HG03575 (cell line): ENCODE results near the gene TPPP.
"Not testable (repeated sequence)": the region's sequence is repeated elsewhere in the genome, so short reads cannot be mapped to it uniquely, and the experiment has no call there.

Experiments
- ATAC-seq: cut with Tn5 transposase; IDR thresholded peaks from one replicate; pipeline ENCODE4 v1.9.1; 2021; ENCODE audit not compliant: unreplicated experiment, insufficient number of reproducible peaks, low FRiP score; ENCODE audit errors: extremely low read depth

Gene TPPP

DNA sequence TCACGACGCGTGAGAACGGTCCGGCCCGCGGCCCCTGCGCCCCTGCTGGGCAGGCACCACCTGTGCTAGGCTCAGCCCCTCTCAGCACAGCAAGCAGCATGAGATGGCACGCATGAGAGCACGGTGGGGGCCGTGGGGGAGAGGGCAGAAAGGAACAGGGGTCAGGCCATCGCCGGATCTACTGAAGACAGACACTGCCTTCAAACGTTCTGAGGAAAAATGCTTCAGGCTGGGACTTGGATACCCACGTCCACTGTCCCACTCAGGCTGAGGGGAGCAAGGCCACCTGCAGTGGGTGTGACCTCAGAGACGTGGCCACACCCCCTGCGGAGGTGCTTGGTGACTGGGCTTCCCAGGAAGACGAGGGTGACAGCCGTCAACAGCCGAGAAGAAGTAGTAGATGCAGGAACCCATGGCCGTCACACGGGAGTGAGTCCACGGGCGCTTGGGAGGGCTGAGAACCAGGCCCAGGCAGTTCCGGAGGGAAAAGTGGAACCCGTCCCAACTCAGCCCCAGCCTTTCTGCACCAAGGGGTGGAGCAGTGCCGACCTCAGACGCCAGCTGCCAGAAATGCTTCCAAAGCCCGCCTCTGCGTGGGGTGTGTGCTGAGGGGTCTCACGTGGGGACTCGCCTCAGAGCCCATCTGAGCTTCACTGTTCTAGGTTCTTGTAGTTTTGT lies 12.9 kb downstream of the TPPP start:
- ATAC-seq: not testable (repeated sequence)

GRCh38 chr5:679166-679895 lies 13.8 kb downstream of the TPPP start:
- ATAC-seq: not testable (repeated sequence)

GRCh38 chr5:678521-678920 lies 14.6 kb downstream of the TPPP start:
- not testable (repeated sequence) for ATAC-seq

GRCh38 chr5:677131-678101 lies 15.7 kb downstream of the TPPP start:
- ATAC-seq: no peak

GRCh38 chr5:676699-677076 lies 16.5 kb downstream of the TPPP start:
- ATAC-seq: no peak

DNA sequence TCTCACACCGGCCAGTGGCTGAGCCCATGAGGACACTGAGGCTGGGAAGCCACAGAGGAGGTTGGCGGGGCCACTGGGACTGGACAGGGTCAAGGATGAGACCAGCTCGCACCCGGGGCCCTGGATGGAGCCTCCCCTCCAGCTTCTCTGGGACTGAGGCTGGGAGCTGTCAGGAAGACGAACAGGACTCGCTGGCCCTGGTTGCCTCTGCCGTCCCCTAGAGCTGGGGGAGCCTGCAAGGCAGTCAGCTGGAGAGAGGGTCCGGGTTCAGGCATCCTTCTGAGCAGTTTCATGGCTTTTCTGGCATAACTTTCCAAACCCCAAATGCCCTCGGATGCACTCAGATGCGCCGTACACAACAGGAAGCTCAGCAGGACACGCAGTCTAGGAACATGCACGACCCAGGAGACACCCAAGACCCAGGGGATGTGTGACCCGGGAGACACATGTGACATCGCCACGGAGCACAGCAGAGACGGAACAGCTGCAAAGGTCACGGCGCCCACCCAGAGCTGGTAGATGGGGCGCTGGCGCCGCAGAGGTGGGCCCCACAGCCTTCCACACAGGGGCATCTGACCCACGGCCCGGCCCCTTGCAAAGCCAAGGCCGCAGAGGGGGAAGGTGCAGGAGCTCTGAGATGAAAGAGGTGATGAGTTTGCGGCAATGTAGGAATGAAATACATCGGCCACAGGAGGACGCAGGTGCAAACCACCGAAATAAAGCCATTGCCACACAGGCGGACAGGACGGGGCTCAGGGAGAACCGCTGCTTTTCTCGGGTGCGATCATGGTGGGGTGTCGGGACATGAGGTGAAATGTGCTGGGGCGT lies 17.1 kb downstream of the TPPP start:
- ATAC-seq: no peak

DNA sequence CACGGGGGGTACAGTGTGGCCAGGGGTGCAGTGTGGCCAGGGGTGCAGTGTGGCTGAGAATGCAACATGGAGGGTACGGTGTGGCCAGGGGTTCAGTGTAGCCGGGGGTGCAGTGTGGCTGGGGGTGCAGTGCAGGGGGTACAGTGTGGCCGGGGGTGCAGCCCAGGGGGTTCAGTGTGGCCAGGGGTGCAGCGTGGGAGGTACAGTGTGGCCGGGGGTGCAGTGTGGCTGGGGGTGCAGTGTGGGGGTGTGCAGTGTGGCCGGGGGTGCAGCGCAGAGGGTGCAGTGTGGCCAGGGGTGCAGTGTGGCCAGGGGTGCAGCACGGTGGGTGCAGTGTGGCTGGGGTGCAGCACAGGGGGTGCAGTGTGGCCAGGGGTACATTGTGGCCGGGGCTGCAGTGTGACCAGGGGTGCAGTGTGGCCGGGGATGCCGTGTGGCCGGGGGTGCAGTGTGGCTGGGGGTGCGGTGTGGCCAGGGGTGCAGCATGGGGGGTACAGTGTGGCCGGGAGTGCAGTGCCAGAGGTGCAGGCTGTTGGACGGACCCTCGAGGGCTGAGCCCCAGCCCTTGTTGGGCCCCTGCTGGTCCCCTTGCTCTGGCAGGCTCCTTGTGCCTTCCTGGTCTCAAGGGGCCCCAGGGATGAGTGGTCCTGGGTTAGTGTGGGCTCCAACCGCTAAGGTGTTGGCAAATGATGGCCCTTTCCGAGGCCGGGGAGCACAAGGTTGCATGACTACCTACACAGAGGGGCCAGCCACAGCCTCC lies 17.9 kb downstream of the TPPP start:
- ATAC-seq: no peak

- ATAC-seq: no peak
These were observed 18.5 kb downstream of the TPPP start for GRCh38 chr5:674630-675011.

DNA sequence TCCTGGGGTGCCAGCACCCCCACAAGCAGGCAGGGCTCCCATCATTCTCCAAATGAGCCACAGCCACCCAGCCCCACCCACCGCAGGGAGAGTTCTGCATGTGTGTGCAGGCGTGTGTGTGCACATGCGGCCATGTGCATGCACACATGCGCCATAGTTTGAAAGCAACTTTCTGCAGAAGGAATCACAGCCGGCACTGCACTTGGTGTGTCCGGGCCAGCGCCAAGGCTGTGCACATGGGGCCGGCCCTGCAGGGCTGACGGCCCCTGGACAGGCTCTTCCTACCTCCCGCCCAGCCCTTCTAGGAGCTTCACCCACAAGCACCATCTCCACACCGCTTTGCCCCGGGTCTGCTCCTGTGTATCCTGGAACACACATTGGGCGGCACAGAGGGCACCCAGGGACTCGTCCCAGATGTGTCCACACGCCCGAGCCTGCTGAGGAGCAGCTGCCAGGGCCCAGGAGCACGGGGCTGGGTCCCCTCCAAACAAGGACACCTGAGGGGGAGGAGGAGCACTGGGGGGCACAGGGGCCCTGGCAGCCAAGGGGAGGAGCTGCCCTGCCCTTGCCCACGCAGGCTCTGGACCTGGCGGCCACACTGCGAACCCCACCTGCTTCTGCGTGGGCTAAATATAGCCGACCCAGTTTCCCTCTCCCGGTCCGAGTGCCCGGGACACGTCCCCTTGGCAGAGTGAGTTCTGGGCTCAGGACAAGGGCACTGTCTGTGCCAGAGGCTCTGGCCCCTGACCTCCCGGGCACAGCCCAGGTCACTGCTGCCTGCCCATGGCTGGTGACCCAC lies 19.1 kb downstream of the TPPP start:
- ATAC-seq: no peak

DNA sequence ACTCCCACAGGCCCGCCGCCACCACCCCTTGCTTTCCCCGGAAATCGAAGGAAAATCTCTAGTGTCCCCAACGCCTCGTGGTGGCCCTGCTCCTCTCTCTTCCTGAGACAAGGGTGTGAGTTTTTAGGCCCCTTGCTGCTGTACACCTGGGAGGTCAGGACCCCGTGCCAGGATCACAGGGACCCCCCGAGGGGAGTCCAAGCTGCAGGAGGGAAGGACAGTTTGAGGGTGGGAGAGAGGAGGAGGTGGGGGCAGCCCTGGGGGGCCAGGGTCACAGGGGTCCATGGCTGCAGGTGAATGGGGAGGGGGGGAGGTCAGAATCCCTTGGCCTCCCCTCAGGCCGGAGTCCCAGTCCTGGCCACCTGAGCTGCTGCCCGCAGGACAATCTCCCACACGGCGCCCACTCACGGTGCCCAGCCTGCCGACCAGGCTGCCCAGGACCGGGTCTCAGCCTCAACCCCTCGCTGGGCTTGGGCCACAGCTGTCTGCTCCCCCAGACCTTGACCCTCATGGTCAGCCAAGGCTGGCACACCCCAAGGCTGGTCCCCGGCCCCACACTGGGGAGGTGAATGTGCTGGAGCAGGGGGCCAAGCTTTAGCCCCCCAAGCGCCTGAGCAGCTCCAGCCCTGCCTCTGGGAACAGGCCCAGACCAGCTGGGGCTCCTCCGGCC lies 19.9 kb downstream of the TPPP start:
- no peak for ATAC-seq

GRCh38 chr5:672329-673160 lies 20.6 kb downstream of the TPPP start:
- no peak for ATAC-seq

- no peak for ATAC-seq
These were observed 21.5 kb downstream of the TPPP start for GRCh38 chr5:671459-672328.

- ATAC-seq: no peak
These were observed 22.5 kb downstream of the TPPP start for GRCh38 chr5:670396-671270.

DNA sequence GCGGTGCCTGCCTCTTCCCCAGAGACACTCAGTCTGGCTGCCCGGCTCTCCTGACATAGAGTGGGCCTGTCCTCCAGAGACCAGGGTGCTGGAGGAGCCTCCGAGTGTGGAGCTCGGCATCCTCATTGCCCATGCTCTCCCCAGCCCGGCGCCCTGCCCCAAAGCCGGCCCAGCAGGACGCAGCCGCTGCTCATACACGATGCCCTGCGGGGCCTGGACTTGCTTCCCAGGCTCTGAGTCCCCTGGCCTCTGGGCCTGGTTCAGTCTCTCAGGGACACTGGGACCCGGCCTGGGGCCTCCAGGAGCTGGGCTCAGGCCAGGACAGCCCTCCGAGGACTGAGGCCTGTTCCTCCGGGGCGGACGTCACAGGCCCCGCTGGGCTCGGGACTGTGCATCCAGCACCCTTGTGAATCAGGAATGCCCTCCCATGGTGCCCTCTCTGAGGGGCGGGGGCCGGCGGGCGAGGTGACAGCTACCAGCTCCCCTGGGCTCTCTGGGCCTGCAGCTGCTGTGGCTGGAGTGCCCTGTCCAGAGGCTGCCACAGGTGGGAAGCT lies 23.2 kb downstream of the TPPP start:
- no peak for ATAC-seq
